Measurements from ENCODE around the gene DCAF8.

DNA sequence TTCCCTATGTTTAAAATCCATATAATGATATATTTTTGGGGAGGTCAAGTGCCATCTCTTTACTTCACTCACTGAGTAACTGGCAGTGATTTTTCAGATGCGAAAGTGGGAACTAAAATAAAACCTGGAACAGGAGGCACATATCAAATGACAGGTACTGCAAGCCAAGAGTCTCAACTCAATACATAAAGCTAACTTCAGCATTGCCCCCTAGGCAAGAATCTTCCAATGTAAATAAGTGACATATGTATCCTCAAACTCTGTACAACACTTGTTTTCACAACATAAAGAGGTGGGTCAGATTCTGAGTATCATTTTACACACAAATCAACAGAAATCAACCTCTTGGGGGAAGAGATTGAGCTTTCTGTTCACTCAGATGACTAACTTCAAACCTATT is 18.1 kb downstream of the DCAF8 start:
- no peak for TF ChIP-seq POLR2A (IDR thresholded peaks at IDR 0.05; ENCODE audit: low read depth, low read length)
- TF ChIP-seq CTCF (IDR thresholded peaks at IDR 0.05; ENCODE audit: extremely low read depth in 1 of 2, insufficient read depth in 1 of 2, low read depth in 1 of 2, low read length in 2 of 2): no peak
- TF ChIP-seq GATA2 (IDR thresholded peaks at IDR 0.05; ENCODE audit: insufficient read depth, insufficient read length, low read depth, low read length): no peak
- TF ChIP-seq MYC (IDR thresholded peaks at IDR 0.05; ENCODE audit: low read depth, low read length): no peak

Data from endothelial cell of umbilical vein (primary cell).